HG02943 (cell line): Measurements from ENCODE around the gene NFKBIL1.
"Not testable (repeated sequence)": the region's sequence is repeated elsewhere in the genome, so short reads cannot be mapped to it uniquely, and the experiment has no call there.

Experiments used
- ATAC-seq: cut with Tn5 transposase; IDR thresholded peaks from one replicate; pipeline ENCODE4 v1.9.1; 2021; ENCODE audit warnings: mild to moderate bottlenecking, low read depth, moderate library complexity; ENCODE audit not compliant: unreplicated experiment

Gene NFKBIL1

DNA sequence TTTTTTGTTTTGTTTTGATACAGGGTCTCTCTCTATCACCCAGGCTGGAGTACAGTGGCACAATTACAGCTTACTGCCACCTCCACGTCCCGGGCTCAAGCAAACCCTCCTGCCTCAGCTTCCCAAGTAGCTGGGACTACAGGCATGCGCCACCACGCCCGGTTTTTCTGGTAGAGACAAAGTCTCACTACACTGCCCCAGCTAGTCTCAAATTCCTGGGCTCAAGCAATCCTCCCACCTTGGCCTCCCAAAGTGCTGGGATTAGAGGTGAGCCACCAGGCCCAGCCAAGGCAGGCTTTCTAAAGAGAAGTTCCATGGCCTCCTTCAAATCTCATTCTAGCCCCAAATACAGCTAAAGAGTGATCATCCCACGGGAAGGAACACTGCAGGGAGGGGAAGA lies 13.4 kb upstream of the NFKBIL1 start:
- ATAC-seq = no peak

DNA sequence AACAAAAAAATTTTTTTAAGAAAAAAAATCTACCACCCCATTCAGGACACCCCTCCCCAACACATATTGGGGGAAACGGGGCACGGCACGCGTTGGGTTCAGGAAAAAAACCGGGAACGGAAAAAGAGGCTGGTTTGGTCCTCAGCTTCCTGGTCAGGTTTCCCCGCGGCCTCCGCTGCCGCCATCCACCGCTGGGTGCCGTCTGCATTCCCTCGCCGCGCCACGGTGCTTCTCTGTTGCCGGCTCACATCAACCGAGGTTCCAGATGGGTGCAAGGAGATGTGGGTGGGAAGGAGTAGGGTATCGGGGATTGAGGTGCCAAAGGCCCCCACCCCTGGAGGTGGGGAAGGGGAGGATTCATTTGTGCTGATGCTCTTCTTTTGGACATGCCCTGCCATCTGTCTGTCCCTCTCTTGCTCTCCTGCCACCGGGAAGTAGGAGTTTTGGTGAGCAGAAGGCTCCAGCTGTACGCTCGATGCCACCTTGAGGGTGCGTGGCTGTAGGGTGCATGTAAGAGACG lies 12.8 kb upstream of the NFKBIL1 start:
- no peak for ATAC-seq

DNA sequence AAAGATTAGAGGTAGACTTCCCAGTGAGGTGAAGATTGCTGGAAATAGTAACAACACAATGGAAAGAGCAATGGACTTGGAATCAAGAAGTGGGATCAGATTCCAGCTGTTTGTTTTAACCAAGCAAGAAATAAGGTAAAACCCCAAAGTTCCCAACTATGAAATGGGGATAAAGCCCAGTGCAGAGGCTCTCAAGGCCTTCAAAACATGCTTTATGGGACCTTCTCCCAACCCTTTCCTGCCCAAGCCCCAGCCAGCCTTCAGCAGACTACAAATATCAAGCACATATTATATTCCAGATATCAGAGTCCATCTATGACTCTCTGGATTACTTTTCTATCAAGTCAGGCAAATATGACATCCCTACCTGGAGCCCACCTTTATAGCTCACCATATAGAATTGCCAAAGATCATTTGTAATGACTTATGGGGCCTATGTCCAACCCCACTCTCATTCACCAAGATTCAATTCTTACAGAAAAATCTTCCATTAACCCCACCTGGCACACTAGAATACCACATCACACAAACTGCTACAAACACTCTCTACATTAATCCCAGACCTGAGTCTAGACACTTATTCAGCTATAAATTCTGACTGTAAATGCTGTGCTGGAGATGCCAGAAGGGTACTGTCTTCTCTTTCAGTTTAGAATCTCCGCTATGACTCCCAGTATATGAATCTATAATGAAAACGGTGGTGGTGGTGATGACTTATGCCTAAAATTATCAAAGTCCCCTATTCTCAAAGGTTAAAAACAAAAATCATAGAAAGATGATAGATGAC lies 11.7 kb upstream of the NFKBIL1 start:
- no peak for ATAC-seq

DNA sequence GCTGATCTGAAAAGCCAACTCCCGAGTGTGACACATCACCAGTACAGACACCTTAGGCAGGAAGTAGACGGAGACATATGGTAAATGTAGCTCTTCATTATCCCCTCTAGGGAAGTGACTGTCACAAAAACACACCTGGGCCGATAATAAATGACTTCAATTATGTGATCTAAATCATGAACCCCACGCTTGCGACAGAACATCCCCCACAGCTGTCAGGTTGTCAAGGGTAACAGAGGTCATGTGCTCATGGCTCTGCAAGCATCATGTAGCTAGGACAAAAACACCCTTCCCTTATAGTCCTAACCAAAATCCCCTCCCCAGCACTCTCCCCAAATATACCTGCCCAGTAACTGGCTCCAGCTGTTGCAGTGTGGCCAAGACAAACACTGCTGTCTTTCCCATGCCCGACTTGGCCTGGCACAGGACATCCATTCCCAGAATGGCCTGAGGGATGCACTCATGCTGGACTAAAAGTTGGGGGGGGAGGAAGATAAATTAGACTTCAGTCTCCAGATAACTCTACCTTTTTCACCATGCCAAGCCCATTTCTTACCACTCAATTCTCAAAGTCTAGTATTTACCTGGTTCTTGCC lies 8.5 kb upstream of the NFKBIL1 start:
- no peak for ATAC-seq

DNA sequence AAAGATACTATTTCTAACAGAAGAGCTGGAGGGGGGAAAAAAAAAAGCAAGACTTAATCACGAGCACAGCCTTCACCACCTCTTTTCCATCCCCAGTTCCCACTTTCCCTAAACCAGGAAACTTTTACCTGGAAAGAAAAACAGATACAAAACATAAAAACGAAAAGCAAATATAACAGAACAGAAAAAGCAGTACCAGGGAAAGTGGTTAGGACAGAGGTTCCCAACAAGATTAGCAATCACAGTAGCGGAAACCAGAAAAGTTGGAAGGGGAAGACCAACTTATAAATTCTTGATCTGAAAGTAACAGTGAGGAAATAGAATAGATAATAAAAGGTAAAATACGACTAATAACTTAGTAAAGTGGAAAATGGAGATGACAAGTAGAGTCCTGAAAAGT lies 6.8 kb upstream of the NFKBIL1 start:
- no peak for ATAC-seq

DNA sequence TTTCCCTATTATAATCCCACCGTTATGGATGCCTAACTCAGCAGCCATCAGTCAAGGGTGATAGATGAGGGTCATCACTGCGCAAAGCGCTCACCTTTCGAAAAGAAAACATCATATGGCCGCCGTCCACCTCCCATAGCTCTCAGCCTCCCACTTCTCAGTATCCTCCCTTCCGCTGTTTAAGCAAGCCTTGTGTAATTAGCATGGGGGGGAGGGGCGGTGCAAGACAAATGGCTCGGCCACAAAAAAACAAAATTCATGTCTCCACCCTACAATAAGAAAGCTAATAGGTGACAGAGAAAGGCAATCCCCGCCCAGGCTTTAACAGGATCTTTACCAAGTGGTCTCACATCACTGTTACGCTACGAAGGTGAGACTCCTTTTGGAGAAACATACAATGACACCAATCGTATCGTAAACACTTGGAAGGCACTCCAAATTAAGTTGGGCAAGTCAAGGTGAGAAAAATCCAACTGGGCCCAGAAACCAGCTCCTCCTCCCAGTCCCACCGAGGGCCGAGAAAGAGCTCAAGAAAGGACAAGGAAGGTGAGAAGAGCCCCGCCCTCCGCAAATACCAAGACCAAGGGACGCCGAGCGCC lies 6.2 kb upstream of the NFKBIL1 start:
- ATAC-seq = no peak

DNA sequence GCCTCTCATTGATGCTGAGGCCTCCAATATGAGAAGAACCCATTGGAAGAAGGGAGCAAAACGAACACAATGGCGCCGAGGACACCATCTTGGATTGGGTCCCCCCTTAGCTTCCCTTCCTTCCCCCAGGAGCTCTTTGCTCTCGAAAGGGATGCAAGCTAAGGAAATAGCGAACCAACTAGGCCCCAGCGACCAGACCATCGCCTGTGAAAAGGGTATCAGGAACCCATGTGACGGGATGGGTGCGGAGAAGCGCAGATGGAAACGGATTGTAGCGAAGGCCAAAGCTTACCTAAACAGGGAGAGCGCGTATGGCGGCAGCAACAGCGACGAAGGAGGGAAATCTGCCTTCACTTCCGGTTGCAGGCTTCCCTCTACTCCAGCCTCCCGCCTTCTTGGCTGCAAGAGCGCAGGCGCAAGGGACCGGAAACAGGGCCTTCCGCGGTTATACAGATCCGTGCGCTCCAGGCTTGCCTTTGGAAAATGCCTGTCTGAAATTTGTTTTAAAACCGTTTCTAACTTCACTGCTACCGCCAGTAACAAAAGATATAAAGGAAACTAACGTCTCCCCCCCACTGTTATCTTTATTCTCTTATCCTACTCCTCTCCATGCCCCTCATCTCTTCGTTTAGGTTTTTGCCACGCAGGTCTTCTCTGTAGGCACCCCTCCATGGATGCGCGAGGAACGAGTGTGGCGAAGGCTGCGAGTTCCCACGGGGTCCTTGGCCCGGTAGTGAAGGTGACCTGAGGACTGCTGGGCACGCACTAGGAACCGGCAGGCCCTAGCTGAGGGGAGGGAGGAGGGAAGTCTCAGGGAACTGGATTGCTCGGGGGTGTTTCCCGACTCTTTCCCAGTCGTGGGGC lies 5.5 kb upstream of the NFKBIL1 start, which contains the start of gene DDX39B:
TSS of gene DDX39B (minus strand) at position 346 of the 864 bp plus-strand sequence. CDS start 1,471 bp downstream, outside the sequence.
- peak; percentile 58 for ATAC-seq

DNA sequence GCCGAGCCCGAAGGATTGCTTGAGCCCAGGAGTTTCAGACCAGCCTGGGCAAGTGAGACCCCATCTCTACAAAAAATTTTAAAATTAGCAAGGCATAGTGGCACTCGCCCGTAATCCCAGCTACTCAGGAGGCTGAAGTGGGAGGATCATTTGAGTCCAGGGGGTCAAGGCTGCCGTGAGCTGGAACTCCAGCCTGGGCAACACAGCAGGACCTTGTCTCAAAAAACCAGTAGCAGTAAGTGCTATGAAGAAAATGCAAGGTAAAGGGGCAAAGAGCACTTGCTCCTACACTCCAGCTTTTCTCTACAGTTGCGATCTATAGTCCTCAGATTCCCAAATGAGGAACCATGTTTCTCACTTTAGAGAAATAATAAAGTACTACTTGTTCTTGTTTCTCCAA lies 3.8 kb upstream of the NFKBIL1 start:
- no peak for ATAC-seq

DNA sequence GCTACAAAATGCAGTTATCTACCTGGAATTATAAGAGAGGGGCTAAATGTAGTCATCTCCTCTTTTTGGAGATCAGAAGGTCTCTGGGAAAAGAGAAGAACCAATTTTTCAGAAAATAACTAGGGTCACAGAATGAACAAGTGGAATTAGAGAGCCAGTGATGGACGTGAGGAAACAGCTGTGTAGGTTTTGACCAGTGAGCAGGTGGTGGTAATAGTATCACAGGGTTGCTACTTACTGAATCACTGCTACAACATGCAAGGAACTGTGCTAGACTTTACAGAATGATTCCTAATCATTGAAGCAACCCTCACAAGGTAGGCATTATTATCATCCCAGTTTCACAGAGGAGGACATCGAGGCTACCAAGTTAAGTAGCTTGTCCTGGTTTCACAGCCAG lies 2.7 kb upstream of the NFKBIL1 start:
- no peak for ATAC-seq

DNA sequence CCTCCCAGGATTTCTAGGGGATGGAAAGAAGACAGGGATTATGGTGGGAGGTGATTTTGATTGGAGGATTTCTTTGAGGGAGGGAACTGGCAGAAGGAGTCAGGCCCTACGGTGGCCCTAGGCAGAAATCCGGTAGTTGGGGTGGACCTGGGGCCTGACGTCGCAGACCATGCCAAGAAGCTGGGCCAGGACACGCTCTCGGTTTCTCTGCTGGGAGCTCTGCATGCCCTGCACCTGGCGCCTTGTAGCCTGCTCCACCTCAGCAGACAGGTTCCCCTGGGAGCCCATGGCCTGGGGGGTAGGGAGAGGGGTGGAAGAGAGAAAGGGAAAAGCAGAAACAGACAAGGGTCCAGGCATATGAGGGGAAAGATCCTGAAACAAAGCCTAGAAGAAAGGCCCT lies 2.1 kb upstream of the NFKBIL1 start:
- no peak for ATAC-seq

DNA sequence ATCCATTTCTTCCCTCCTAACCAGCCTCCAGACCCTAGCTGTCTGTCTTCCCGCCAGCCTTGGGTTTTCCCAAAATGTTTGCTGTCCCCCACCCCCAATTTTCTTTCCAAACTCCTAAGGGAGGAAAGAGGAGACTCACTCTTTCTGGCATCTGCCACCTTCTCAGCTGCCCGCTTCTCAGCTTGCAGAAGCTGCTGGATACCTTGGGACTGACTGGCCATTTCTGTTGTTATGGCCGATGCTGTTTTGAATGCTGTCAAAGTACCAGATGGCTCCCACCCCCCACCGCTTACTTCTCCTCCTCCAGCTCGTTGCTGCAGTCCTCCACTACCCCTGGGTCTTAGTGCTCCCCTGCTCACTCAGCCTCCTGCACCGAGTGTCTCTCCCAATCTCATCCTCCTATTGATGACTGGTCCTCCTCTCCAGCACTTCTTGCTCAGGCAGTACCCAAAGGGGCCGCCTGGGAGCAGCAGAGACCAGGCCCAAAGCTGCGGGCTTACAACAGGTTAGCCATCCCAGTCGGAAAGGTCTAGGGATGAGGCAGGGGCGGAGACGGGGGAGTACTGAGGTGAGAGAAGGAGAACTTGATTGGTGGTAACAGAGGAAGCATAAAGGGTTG lies 960 bp upstream of the NFKBIL1 start, which contains the start of gene ATP6V1G2:
TSS of gene ATP6V1G2 (minus strand) at position 270 of the 619 bp plus-strand sequence. CDS start at position 221, 49 bp downstream.
- ATAC-seq = peak; percentile 33

DNA sequence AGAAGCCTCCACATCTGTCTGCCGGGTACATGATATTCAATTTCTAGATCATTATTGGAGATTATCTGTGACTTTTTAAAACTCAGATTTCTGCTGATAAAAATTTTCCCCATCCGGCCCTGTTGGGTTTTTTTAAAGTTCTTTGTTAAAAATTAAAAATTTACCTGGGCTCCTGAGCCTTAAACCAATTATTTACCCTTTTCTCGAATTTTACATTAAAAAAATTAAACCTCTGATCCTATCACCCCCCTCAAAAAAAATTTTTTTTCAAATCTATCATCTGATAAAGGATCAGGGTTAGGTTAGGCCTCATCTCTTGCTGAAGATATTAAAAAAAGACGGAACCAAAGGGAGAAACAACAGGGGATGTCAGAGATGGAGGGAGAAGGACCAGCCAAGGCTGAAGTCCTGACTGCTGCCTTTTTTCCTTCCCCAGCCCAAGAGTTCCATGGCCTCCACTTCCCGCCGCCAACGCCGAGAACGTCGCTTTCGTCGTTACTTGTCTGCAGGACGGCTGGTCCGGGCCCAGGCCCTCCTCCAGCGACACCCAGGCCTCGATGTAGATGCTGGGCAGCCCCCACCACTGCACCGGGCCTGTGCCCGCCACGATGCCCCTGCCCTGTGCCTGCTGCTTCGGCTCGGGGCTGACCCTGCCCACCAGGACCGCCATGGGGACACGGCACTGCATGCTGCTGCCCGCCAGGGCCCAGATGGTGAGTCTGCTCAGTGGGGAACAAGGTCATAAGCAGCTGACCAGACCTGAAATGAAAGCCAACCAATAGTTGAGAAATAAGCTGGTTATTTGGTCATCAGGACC lies 527 bp downstream of the NFKBIL1 start:
- ATAC-seq = no peak

DNA sequence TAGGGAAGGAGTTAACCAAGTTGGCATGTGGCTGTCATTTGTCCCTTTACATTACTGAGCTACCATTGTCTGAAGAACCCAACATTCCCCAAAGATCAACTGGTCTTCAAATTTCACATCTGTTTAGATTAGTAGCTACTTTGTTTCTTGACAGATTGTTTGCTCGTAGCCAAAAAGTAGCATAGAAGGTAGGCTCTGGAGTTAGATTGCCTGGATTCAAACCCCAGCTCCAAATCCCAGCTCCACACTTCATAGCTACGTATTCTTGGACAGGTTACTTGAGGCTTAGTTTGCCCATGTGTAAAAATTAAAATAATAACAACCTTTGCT lies 1.1 kb downstream of the NFKBIL1 start:
- ATAC-seq = no peak

DNA sequence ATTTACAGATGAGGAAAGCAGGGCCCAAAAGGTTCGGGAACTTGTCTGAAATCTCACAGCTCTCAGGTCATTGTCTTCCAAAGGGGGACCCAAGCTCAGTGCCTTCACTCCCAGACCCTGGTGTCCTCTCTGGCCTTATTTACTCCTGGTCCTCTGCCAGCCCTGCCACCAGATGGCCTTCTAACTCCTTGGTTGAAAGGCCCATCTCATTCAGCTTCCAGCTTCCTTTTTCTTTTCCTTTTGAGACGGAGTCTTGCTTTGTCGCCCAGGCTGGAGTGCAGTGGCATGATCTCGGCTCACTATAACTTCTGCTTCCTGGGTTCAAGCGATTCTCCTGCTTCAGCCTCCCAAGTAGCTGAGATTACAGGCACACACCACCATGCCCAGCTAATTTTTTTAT lies 4.0 kb downstream of the NFKBIL1 start:
- not testable (repeated sequence) for ATAC-seq

DNA sequence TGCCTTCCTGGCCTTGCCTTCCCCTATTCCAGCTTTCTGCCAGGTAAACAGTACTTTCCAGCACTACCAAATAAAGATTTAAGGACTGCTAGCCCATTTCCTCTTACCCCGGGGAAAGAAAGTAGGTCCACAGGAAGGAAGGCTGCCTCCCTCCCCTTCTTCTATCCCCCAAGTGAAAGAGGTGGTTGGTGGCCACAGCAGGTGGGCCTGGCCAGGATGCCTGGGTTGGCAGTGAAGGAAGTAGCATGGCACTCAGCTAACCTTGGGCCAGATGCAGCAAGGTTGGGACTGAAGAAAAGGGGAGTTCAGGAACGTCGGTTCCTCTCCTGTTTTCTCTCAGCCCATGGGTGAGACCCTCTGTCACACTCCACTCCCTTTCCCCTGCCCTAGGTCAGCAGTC lies 8.9 kb downstream of the NFKBIL1 start:
- no peak for ATAC-seq

DNA sequence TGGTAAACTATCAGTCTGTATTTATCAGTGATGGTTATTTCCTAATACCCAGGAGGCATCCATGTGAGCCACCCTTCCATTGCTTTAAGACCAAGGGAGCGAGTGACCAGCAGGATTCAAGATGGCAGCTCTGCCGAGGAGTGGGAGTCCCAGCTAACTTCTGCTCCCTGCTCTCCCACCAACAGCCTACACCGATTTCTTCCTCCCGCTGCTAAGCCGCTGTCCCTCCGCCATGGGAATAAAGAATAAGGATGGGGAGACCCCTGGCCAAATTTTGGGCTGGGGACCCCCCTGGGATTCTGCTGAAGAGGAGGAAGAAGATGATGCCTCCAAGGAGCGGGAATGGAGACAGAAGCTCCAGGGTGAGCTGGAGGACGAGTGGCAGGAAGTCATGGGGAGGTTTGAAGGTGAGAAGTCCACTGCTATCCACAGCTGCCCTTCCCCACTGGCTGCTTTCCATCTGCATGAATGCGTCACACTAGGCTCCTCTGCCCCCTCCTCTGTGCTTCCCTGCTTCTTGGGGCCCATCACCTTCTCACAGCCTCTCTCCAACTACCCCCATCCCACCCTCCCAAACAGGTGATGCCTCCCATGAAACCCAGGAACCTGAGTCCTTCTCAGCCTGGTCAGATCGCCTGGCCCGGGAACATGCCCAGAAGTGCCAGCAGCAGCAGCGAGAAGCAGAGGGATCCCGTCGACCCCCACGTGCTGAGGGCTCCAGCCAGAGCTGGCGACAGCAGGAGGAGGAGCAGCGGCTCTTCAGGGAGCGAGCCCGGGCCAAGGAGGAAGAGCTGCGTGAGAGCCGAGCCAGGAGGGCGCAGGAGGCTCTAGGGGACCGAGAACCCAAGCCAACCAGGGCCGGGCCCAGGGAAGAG lies 10.3 kb downstream of the NFKBIL1 start:
- no peak for ATAC-seq

DNA sequence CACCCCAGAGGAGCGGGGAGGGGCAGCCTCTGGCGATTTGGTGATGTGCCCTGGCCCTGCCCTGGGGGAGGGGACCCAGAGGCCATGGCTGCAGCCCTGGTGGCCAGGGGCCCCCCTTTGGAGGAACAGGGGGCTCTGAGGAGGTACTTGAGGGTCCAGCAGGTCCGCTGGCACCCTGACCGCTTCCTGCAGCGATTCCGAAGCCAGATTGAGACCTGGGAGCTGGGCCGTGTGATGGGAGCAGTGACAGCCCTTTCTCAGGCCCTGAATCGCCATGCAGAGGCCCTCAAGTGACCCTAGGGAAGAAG lies 10.9 kb downstream of the NFKBIL1 start:
- ATAC-seq = no peak

DNA sequence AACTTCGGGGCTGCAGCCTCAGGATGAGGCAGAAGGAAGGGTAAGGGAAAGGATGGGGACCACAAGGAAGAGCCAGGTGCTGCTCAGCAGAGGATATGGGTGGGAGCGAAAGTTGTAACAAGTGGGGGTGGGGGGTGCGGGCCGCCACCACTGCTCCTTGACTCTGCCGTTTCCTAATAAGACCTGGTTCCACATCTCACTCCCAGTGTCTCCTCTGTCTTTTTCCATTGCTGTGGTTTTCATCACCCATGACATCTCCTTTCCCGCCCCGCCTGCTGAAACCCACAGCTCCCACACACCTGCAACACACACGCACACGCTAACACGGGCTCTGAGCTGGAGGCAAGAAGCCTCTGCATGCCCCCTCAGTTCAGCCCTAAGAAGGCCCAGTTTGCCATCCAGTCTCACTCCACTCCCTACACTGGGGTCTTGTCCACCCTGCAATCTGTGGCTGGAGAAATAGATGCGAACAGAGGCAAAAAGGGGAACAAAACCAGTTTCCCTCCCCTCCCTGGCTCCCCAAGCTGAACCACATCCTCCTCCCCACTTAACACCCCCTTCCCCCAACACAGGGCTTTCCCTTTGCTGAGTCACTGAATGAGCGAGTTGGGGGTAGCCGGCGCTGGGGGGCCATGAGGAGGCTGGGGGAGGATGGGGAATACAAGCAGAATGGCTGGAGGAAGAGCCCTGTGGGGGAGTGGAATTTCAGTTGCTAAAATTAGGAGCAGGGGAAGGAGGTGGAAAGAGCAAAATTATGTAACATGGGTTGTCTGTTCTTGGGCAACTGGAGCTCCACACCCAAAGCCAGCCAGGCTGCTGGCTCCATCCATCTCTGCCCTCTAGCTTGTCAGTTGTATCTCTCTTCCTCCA lies 11.5 kb downstream of the NFKBIL1 start:
- ATAC-seq = no peak
